HG03108 (cell line): Measurements from ENCODE around the gene CNDP1.
"Not testable (repeated sequence)": the region's sequence is repeated elsewhere in the genome, so short reads cannot be mapped to it uniquely, and the experiment has no call there.

Experiments used
- ATAC-seq: cut with Tn5 transposase; IDR thresholded peaks from one replicate; pipeline ENCODE4 v1.9.1; 2021; ENCODE audit warnings: moderate library complexity; ENCODE audit not compliant: unreplicated experiment

CNDP1 gene

GRCh38 chr18:74520096-74520833 is 14.0 kb upstream of the CNDP1 start:
- ATAC-seq, result no peak

- no peak for ATAC-seq
Measured at GRCh38 chr18:74521068-74521725, 13.1 kb upstream of the CNDP1 start.

GRCh38 chr18:74522635-74523548 is 11.4 kb upstream of the CNDP1 start:
- ATAC-seq, result no peak

- ATAC-seq, result no peak
Measured at GRCh38 chr18:74524097-74524496, 10.2 kb upstream of the CNDP1 start.

GRCh38 chr18:74524915-74525314 is 9.4 kb upstream of the CNDP1 start:
- not testable (repeated sequence) for ATAC-seq

- ATAC-seq, result no peak
Measured at GRCh38 chr18:74525741-74526140, 8.6 kb upstream of the CNDP1 start.

GRCh38 chr18:74526488-74526887 is 7.8 kb upstream of the CNDP1 start:
- no peak for ATAC-seq

GRCh38 chr18:74528478-74528877 is 5.8 kb upstream of the CNDP1 start:
- ATAC-seq, result no peak

- ATAC-seq, result no peak
Measured at GRCh38 chr18:74528913-74529312, 5.4 kb upstream of the CNDP1 start.

GRCh38 chr18:74529378-74529777 is 4.9 kb upstream of the CNDP1 start:
- ATAC-seq, result no peak

GRCh38 chr18:74529811-74530583 is 4.3 kb upstream of the CNDP1 start:
- ATAC-seq, result no peak

GRCh38 chr18:74530584-74530862 is 3.8 kb upstream of the CNDP1 start:
- ATAC-seq, result no peak

GRCh38 chr18:74531043-74531442 is 3.3 kb upstream of the CNDP1 start:
- no peak for ATAC-seq

GRCh38 chr18:74532511-74533025 is 1.7 kb upstream of the CNDP1 start:
- ATAC-seq, result no peak

- no peak for ATAC-seq
Measured at GRCh38 chr18:74533666-74534065, 634 bp upstream of the CNDP1 start.

- no peak for ATAC-seq
Measured at GRCh38 chr18:74534981-74535649, 815 bp downstream of the CNDP1 start.

- ATAC-seq, result no peak
Measured at GRCh38 chr18:74539289-74539688, 5.0 kb downstream of the CNDP1 start.

- no peak for ATAC-seq
Measured at GRCh38 chr18:74540652-74541421, 6.5 kb downstream of the CNDP1 start.

- ATAC-seq, result no peak
Measured at GRCh38 chr18:74541703-74542555, 7.6 kb downstream of the CNDP1 start.
